ENCODE measurements around the gene FGFR3.
A peak's percentile ranks its signal among the peaks of the same experiment; 100 is the strongest.
"Not testable (repeated sequence)": the region's sequence is repeated elsewhere in the genome, so short reads cannot be mapped to it uniquely, and the experiment has no call there.

FGFR3 gene

GRCh38 chr4:1842339-1842895 lies 49.3 kb downstream of the FGFR3 start:
- DNase-seq (ENCODE audit: low read depth), result no peak

GRCh38 chr4:1842993-1843448 lies 49.9 kb downstream of the FGFR3 start:
- DNase-seq (ENCODE audit: low read depth), result no peak

- DNase-seq (ENCODE audit: low read depth), result no peak
Observed at GRCh38 chr4:1843852-1844251, 50.8 kb downstream of the FGFR3 start.

- not testable (repeated sequence) for DNase-seq (ENCODE audit: low read depth)
Observed at GRCh38 chr4:1844618-1845017, 51.5 kb downstream of the FGFR3 start.

- no peak for DNase-seq (ENCODE audit: low read depth)
Observed at GRCh38 chr4:1846580-1846979, 53.5 kb downstream of the FGFR3 start.

- no peak for DNase-seq (ENCODE audit: low read depth)
Observed at GRCh38 chr4:1850276-1850675, 57.2 kb downstream of the FGFR3 start.

- no peak for DNase-seq (ENCODE audit: low read depth)
Observed at GRCh38 chr4:1851160-1851559, 58.1 kb downstream of the FGFR3 start.

- DNase-seq (ENCODE audit: low read depth), result no peak
Observed at GRCh38 chr4:1851575-1852410, 58.7 kb downstream of the FGFR3 start.

- no peak for DNase-seq (ENCODE audit: low read depth)
Observed at GRCh38 chr4:1852904-1853623, 60.0 kb downstream of the FGFR3 start.

- DNase-seq (ENCODE audit: low read depth), result no peak
Observed at GRCh38 chr4:1854752-1855151, 61.7 kb downstream of the FGFR3 start.

GRCh38 chr4:1855333-1856070 lies 62.4 kb downstream of the FGFR3 start:
- DNase-seq (ENCODE audit: low read depth), result no peak

GRCh38 chr4:1856071-1856942 lies 63.2 kb downstream of the FGFR3 start, which contains the start of gene LETM1:
LETM1 (minus strand) TSS chr4:1856156; CDS start chr4:1855950, 206 bp downstream.
- DNase-seq (ENCODE audit: low read depth), result peak; percentile 96

- DNase-seq (ENCODE audit: low read depth), result no peak
Observed at GRCh38 chr4:1856943-1857699, 64.0 kb downstream of the FGFR3 start.

- no peak for DNase-seq (ENCODE audit: low read depth)
Observed at GRCh38 chr4:1857931-1858330, 64.8 kb downstream of the FGFR3 start.
